A549 (cell line): ENCODE data around the gene TCERG1L.

Experiments
- CBX8 ChIP-seq: fragments of 200-600 bp; sonication (generic); IDR thresholded peaks from 2 replicates; pipeline ENCODE4 v1.6.1; 2016
- HOXA7 ChIP-seq: fragments of 250-450 bp; sonication (Bioruptor Pico); IDR thresholded peaks from 2 replicates; pipeline ENCODE4 v1.5.0; 2020; ENCODE audit warnings: mild to moderate bottlenecking, moderate library complexity
- POLR2A ChIP-seq: IDR thresholded peaks from 2 replicates; pipeline ENCODE4 v1.6.1; 2012; ENCODE audit warnings: mild to moderate bottlenecking, low read length
- TF ChIP-seq, protein P1 (sequence below): fragments of >200 bp; sonication (Bioruptor Twin); formaldehyde crosslinking; IDR thresholded peaks from 3 replicates; pipeline ENCODE4 v1.5.1; 2016

DNA sequence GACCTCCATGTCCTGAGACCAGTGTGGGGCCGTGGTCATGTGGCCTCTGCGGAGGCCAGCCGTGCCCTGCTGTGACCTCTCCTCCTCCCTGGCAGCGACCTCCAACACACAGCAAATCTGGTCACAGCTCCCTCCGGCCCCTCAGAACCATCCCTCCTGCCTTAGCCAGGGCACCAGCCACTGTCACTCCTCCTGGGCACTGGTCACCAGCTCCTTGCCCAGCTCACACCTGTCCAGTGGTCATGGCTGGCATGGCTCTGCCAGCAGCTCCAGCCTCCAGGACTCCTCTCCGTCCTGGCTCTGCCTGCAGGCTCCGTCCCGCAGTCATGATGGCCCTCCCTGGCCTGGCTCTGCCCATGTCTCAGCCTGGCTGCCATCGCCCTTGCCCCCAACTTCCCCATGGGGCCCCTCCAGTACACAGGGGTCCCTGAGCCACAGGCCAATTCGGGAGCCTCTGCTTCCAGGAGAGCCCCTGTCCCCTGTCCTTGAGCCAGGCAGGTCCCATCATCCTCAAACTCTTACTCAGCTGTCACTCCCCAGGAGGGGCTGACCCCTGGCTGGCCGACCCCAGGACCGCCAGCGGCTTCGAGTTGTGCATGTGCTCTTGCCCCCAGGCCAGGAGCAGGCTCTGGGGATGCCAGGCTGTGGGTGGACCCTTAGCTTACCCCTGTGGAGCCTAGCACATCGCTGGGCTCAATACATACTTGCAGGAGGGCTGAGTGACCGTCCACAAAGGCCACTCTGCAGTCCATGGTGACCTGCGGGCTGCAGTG lies 92.5 kb downstream of the TCERG1L start:
- TF ChIP-seq HOXA7 (no peak), POLR2A (no peak), CBX8 (no peak)
- TF ChIP-seq, protein P1, sequence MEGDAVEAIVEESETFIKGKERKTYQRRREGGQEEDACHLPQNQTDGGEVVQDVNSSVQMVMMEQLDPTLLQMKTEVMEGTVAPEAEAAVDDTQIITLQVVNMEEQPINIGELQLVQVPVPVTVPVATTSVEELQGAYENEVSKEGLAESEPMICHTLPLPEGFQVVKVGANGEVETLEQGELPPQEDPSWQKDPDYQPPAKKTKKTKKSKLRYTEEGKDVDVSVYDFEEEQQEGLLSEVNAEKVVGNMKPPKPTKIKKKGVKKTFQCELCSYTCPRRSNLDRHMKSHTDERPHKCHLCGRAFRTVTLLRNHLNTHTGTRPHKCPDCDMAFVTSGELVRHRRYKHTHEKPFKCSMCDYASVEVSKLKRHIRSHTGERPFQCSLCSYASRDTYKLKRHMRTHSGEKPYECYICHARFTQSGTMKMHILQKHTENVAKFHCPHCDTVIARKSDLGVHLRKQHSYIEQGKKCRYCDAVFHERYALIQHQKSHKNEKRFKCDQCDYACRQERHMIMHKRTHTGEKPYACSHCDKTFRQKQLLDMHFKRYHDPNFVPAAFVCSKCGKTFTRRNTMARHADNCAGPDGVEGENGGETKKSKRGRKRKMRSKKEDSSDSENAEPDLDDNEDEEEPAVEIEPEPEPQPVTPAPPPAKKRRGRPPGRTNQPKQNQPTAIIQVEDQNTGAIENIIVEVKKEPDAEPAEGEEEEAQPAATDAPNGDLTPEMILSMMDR: no peak
